Kidney (tissue), 14 donors: Measurements from ENCODE around the gene ROPN1B. TPM values are rescaled to one million over a fixed set of nuclear protein-coding genes. Genes with fewer than 3 reads are reported as not detected.

ENCODE experiments used
- DNase-seq, 5 donors: peaks; one replicate each; pipeline ENCODE4 v3.0.0-alpha.2; 2013 to 2020
- FAIRE-seq: peaks from 2 replicates; lab custom pipeline; 2012; peaks lifted over from hg19 to GRCh38; lab: Jason Lieb, UNC
- H3K27ac ChIP-seq, 2 donors: one replicate each; pipeline ENCODE4 v1.7.0; 2013; ENCODE audit warnings: low read depth in 2 of 2, low read length in 2 of 2, inconsistent platforms in 1 of 2
- H3K27me3 ChIP-seq: one replicate; pipeline ENCODE4 v1.7.1; 2013; ENCODE audit warnings: low read length, inconsistent platforms; ENCODE audit not compliant: control insufficient read depth, insufficient read depth
- H3K36me3 ChIP-seq, 3 donors: one replicate each; pipeline versions ENCODE4 v1.7.0 to v1.7.1; 2013; ENCODE audit warnings: low read length in 3 of 3, control low read depth in 1 of 3, inconsistent platforms in 1 of 3; ENCODE audit not compliant: insufficient read depth in 3 of 3, control insufficient read depth in 2 of 3
- H3K4me1 ChIP-seq, 3 donors: one replicate each; pipeline versions ENCODE4 v1.7.0 to v1.7.1; 2013; ENCODE audit warnings: low read length in 3 of 3, inconsistent platforms in 1 of 3, low read depth in 1 of 3; ENCODE audit not compliant: control insufficient read depth in 2 of 3, insufficient read depth in 2 of 3
- H3K4me3 ChIP-seq, 3 donors: one replicate each; pipeline versions ENCODE4 v1.7.0 to v1.8.1; 2013; ENCODE audit warnings: low read length in 3 of 3, control low read depth in 1 of 3, inconsistent platforms in 1 of 3
- H3K9ac ChIP-seq, 3 donors: one replicate each; pipeline versions ENCODE4 v1.7.0 to v1.7.1; 2013; ENCODE audit warnings: low read length in 3 of 3, control low read depth in 1 of 3, inconsistent platforms in 1 of 3
- H3K9me3 ChIP-seq, 3 donors: one replicate each; pipeline versions ENCODE4 v1.7.0 to v1.7.1; 2013; ENCODE audit warnings: low read length in 3 of 3, control low read depth in 1 of 3, inconsistent platforms in 1 of 3; ENCODE audit not compliant: control insufficient read depth in 2 of 3, insufficient read depth in 1 of 3
- CTCF ChIP-seq: IDR thresholded peaks from 3 replicates; pipeline ENCODE4 v1.5.1; 2012; ENCODE audit warnings: mild to moderate bottlenecking, moderate library complexity, borderline replicate concordance; ENCODE audit not compliant: insufficient read depth; ENCODE audit errors: extremely low read depth
- intact Hi-C: fragments of 100-400 bp; cut with DNase I; formaldehyde crosslinking; loops from one replicate; pipeline ENCODE4 v1.11.1; 2022
- polyA plus RNA-seq: library from polyadenylated mRNA; stranded (reverse); fragments of 350-450 nt; fragmentation: Illumina TruSeq; extraction: RNeasy Lipid Tissue Mini Kit (QIAGEN cat#74804); gene quantifications from one replicate; pipeline ENCODE4 v1.2.3, GENCODE V29; 2014; ENCODE audit warnings: low read depth, low replicate concordance; ENCODE audit not compliant: insufficient read depth
- total RNA-seq: library from RNA; stranded (reverse); fragmentation: NEBNext Ultra II Directional; extraction: Animal tissue kit (Norgen Biotek cat#: 25700); gene quantifications from one replicate; pipeline ENCODE4 v1.2.1, GENCODE V29; 2021
- donor health status: control.
- donor health status: control.
- donor health status: control.
- donor health status: control.
- donor health status: control.
- donor health status: DM: yes; HTN: yes; CAD: no.
- donor health status: Normal renal cell carcinoma (clear cell type).

ROPN1B gene
- total and polyA plus RNA-seq, 2 donors from 2014 or later, result not detected

- Histone ChIP-seq H3K9ac (no peak overlapping the region), H3K27me3 (no peaks in the 10 kb centered on the region), H3K4me3 (no peak overlapping the region), H3K4me1 (no peaks in the 10 kb centered on the region), H3K27ac (no peak overlapping the region), H3K9me3 (peaks cover 0 to 4% (median 0%) of the 10 kb centered on the region in 3 donors), H3K36me3 (peaks cover 0 to 6% (median 0%) of the 10 kb centered on the region in 3 donors)
- peak in 1 of 5 donors; percentile 6 for DNase-seq
- no peak for TF ChIP-seq CTCF
- intact Hi-C loops, result no loop called here
- FAIRE-seq, result no peak
These were observed 53.9 kb downstream of the ROPN1B start for GRCh38 chr3:126022741-126023359.

DNA sequence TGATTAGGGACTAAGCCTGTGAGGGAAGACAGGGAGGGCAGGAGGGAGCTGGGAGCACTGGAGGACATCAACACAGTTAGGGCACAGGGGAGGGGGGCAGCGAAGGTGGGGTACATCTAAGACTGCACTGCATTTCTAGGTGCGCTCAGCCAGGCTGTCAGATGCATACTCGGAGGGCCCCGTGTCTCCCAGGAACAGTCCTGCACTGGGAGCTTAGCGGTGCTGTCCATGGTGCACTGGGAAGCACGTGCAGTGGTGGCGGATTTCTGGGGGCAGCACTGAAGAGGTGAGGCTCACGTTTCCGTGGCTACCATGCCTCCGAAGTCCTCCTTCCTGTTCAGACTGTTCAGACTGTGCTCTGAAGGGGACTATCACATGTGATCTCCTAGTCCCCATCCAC, 54.4 kb downstream of the ROPN1B start:
- H3K9ac ChIP-seq, result no peak overlapping the region
- no peak for TF ChIP-seq CTCF

DNA sequence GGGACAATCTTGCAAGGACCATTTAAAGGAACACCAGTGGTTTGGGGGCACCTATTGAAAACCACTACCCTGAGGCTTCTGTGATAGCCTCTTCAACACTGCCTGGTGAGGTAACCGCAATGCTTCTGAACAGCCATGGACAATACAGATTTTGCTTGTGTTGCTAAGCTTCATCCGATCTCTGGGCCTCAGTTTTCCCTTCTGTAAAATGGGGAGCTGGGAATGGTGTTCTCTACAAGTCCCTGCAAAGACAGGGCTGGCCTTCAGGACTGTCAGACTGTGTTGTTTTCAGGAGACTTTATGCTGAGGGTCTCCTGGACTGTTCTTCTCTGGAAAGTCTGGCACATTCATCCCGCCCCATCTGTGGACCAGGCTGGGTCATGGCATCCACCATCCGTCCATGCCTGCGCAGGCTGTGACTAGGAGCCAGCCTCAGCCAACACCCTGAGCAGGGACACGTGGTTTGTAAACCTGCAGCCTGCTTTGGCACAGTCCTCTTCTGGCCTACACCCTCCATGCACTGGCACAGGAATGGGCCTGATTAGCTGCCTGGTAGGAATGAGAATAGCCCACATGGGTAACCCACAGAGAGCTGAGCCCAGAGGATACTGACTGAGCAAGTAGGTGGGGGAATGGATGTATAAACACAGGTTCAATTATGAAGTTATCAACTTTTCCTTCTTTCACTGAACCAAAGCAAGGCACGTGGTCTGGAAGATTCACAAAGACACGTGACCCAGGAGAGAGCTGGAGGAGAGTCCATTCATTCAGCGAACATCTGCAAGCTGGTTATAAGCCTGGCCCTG, 55.3 kb downstream of the ROPN1B start:
- Histone ChIP-seq H3K9ac (no peak overlapping the region), H3K4me3 (no peak overlapping the region), H3K27ac (no peak overlapping the region), H3K36me3 (peaks cover 0 to 6% (median 0%) of the 10 kb centered on the region in 3 donors), H3K27me3 (no peaks in the 10 kb centered on the region), H3K9me3 (peaks cover 0 to 4% (median 0%) of the 10 kb centered on the region in 3 donors), H3K4me1 (no peaks in the 10 kb centered on the region)
- TF ChIP-seq CTCF, result no peak
- no peak for FAIRE-seq
- intact Hi-C loops, result no loop called here
- peak in 1 of 5 donors; percentile 4 for DNase-seq

More for the DNA sequence above, 54.4 kb downstream of the ROPN1B start:
- intact Hi-C loops, result no loop called here
- Histone ChIP-seq H3K36me3 (peaks cover 0 to 6% (median 0%) of the 10 kb centered on the region in 3 donors), H3K4me1 (no peaks in the 10 kb centered on the region), H3K27ac (no peak overlapping the region), H3K4me3 (no peak overlapping the region), H3K27me3 (no peaks in the 10 kb centered on the region), H3K9me3 (peaks cover 0 to 4% (median 0%) of the 10 kb centered on the region in 3 donors)
- DNase-seq (peak in 3 of 5 donors; percentile 28 to 47 (median 43)), FAIRE-seq (no peak)
